Activated naive CD8-positive, alpha-beta T cell treated with anti-CD3 and anti-CD28 coated beads, Interleukin-2, amount 10 ng/mL, durations not matched to agents 7 days and 5 days (primary cell): Measurements from ENCODE around the gene MPC1. TPM values are rescaled to one million over a fixed set of nuclear protein-coding genes. Genes with fewer than 3 reads are reported as not detected.

Experiments used
- ATAC-seq: fragments of 150-1000 bp; cut with Tn5 transposase; one replicate; pipeline ENCODE4 v1.10.0; 2021; ENCODE audit warnings: low read depth, moderate library complexity
- POLR2A ChIA-PET: fragments of 350-600 bp; sonication (Branson Sonifier 250); formaldehyde crosslinking; loops from one replicate; lab custom pipeline; 2021; ENCODE audit warnings: antibody characterized with exemption; lab: Charles Lee
- DNase-seq: peaks from one replicate; pipeline ENCODE4 v3.0.0; 2021
- H3K27ac Mint-ChIP-seq: one replicate; pipeline ENCODE4 v1.8.0; 2022; ENCODE audit warnings: mild to moderate bottlenecking, mixed read lengths
- H3K27me3 Mint-ChIP-seq: one replicate; pipeline ENCODE4 v1.8.0; 2022; ENCODE audit warnings: mild to moderate bottlenecking, moderate library complexity, mixed read lengths
- H3K36me3 Mint-ChIP-seq: one replicate; pipeline ENCODE4 v1.8.0; 2021; ENCODE audit warnings: mild to moderate bottlenecking, mixed read lengths
- H3K4me1 Mint-ChIP-seq: one replicate; pipeline ENCODE4 v1.8.0; 2021; ENCODE audit warnings: mixed read lengths
- H3K4me3 Mint-ChIP-seq: one replicate; pipeline ENCODE4 v1.8.0; 2022; ENCODE audit warnings: mild to moderate bottlenecking, moderate library complexity, mixed read lengths
- H3K9me3 Mint-ChIP-seq: one replicate; pipeline ENCODE4 v1.8.0; 2021; ENCODE audit warnings: mixed read lengths
- total RNA-seq, 2 experiments: library from RNA; stranded (reverse); gene quantifications; one replicate each; pipeline ENCODE4 v1.2.3, GENCODE V29; 2021

MPC1 gene
- total RNA-seq = 10 to 100 TPM; 28.7 to 29.6 TPM

DNA sequence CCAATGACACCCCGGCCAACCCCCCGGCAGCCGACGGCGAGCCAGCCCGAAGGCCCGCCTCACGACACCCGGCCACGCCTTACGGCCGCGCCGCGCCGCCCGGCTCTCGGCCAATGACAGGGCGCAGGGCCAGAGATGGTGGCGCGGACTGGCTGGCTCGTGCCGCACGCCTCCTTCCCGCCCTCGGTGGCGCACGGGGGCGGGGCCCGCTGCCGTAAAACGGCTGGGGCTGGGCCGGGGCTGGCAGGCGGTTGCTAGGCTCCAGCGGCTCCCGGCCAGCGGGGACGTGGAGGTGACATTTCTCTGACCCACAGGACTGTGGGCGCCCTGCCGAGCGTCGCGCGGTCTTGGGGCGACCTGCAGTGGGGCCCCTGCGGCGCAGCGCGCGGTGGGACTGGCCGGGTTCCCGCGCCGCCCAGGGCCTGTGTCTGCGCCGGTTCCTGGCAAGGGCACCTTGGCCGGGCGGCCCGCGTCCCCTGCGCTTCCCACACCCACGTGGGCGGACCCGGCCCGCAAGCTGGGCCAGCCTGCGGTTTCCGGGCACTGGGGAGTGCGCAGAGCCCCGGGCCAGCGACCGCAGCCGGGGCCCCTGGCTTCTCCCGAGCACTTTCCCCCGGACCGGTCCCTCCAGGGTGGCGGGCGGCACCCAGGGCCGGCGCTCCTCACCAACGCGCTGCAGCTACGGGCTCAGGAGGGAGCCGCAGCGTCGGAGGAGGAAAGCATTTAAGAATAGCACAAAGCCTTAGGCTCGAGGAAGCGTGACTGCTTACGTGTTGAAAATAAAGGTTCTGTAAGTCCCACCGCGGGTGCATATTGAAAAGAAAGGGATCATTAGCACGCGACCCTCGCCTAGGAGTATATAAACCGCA lies at the start of gene MPC1:
Gene MPC1, minus strand, starts transcription at position 8 of the 869 bp plus-strand sequence. CDS start 64 bp downstream, outside the sequence.
- peak within 1 kb of the TSS; percentile 74 for H3K27ac Mint-ChIP-seq
- POLR2A ChIA-PET = interaction anchor here (0.7 kb wide), 1 partner anchor 49 kb away, joined by 3 read pairs; no protein-coding TSS in a partner anchor
- H3K9me3 Mint-ChIP-seq = no peaks in the 10 kb centered on the region
- H3K36me3 Mint-ChIP-seq = no peaks in the 10 kb centered on the region
- peak within 1 kb of the TSS; percentile 88 for H3K4me3 Mint-ChIP-seq
- peaks cover 8% of the 10 kb centered on the region for H3K4me1 Mint-ChIP-seq
- peaks cover 13% of the 10 kb centered on the region for H3K27me3 Mint-ChIP-seq
- ATAC-seq = peak; percentile 93
- peak; percentile 97 for DNase-seq

DNA sequence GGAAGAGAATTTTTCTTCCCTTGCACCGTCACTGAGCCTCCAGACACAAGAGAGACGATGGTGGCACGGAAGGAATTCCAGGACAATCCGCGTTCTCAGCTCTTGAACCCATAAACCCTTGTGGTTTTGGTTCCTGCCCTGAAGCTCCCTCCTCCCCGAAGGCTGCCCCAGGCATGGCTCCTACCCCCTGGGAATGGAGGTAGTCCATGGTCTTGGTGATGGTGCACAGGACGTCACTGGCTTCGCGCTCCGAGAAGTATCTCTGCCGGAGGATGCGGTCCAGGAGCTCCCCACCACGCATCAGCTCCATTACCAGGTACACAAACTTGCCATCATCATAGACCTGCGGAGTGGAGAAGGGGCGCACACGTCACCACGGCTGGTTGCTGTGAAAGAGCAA lies 47.5 kb upstream of the MPC1 start:
- H3K9me3 Mint-ChIP-seq = peaks cover 1% of the 10 kb centered on the region
- no peak overlapping the region for H3K27ac Mint-ChIP-seq
- DNase-seq (no peak), ATAC-seq (no peak)
- H3K4me1 Mint-ChIP-seq = no peaks in the 10 kb centered on the region
- H3K4me3 Mint-ChIP-seq = no peak overlapping the region
- no peaks in the 10 kb centered on the region for H3K36me3 Mint-ChIP-seq
- H3K27me3 Mint-ChIP-seq = no peaks in the 10 kb centered on the region
- POLR2A ChIA-PET = no interaction called here

DNA sequence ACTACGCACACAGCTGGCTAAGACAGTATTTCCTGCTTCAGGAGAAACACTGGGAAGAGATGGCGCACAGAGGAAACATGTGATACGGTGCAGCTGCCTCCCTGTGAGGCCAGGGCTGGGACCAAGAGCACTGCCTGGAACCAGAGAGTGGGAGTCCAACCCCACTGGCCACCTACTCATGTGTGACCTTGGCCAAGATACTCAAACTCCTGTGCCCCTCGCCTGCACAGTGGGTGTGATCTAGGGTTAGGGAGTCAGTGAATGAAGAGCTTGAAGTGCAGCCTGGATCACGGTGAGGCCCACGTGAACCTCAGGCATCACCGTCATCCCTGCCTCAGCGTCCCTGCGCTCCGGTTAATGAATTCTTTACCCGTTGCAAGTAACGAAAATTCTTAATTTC lies 41.7 kb upstream of the MPC1 start:
- Mint-ChIP-seq H3K36me3 (no peaks in the 10 kb centered on the region), H3K27me3 (peaks cover 12% of the 10 kb centered on the region), H3K4me3 (no peak overlapping the region), H3K27ac (no peak overlapping the region), H3K4me1 (peaks cover 12% of the 10 kb centered on the region), H3K9me3 (peaks cover 1% of the 10 kb centered on the region)
- no peak for ATAC-seq
- POLR2A ChIA-PET = no interaction called here
- DNase-seq = no peak

DNA sequence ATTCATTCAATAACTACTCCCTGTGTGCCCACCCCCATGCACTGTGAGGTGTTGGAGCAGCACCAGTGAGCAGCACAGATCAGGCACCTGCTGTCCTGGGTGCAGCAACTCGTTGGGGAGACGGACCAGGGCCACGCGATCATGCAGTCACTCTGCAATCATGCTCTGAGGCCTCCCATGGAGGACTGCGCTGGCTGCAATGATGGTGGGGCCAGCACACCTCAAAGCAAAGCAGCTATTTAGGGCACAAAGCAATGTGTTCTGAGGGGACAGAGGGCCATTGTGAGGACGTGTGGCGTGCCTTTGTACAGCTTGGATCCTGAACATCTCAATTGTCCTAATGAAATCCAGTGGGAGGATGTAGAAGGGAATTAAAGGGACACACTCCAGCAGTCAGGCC lies 41.0 kb upstream of the MPC1 start:
- H3K4me3 Mint-ChIP-seq = no peak overlapping the region
- H3K36me3 Mint-ChIP-seq = no peaks in the 10 kb centered on the region
- DNase-seq (no peak), ATAC-seq (no peak)
- peaks cover 19% of the 10 kb centered on the region for H3K4me1 Mint-ChIP-seq
- POLR2A ChIA-PET = no interaction called here
- H3K9me3 Mint-ChIP-seq = peaks cover 1% of the 10 kb centered on the region
- no peak overlapping the region for H3K27ac Mint-ChIP-seq
- H3K27me3 Mint-ChIP-seq = peaks cover 12% of the 10 kb centered on the region

DNA sequence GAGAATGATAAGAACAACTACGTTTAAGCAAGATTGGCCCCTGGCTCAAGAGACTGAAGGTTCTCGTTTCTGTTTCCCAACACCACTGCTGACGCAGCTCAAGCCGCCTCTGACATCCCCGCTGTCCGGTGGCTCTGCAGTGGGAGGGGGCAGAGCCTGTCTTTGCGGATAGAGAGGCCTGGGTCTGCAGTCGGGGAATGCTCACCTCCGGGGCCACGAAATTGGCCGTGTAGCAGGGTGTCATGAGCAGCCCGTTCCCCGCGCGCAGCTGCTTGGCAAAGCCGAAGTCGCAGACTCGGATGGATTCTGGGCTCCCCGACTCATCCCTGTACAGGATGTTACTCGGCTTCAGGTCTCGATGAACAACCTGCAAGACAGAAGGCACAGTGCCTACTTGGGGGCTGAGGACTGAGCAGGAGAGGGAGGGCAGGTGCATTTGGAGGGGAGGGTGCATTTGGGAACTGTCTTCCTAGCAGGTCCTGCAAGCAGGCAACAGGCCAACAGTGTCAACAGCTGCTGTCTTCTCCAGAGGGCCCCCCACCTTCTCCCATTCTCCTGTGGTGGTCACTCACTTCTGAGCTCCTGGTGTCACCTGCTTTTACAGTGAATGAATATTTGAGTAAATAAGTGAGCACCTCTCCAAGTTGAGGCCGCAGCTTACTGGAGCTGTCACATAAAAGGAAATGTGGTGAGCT lies 40.5 kb upstream of the MPC1 start:
- POLR2A ChIA-PET = no interaction called here
- Mint-ChIP-seq H3K27me3 (peaks cover 12% of the 10 kb centered on the region), H3K4me1 (peaks cover 23% of the 10 kb centered on the region), H3K27ac (no peak overlapping the region), H3K36me3 (no peaks in the 10 kb centered on the region), H3K9me3 (no peaks in the 10 kb centered on the region), H3K4me3 (no peak overlapping the region)
- no peak for DNase-seq
- no peak for ATAC-seq

DNA sequence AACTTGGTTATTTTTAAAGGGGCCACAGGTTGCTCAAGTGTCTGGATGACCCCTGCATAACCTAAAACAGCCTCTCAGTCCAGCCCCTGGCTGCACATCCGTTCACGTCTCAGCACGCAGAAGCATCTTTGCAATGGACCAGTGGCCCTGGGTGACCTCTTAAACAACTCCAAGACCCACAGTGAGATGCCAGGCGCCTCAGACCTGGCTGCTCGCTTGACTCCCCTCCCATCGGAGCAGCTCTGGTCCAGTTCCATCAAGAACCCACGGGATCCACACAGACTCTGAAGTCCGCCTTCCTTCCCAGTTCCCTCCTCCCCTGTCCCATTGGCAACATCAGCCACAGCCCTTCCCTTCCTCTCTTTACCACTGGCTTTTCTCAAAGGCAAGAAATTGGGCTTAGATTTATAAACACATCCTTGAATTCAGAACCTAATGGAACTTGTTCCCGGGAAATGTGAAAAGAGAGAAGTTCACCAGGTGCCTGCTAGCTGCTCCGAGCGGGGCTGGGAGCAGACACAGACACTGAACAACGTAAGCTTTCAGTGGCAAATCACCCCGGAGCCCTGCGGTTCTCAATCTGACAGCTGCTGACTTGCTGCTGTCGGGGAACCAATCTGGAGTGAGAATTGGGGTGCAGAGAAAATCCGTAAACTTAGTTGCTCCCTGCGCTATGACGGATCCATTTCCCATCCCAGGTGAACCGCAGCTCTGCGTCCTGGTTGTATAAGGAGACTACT lies 39.6 kb upstream of the MPC1 start:
- no peak overlapping the region for H3K4me3 Mint-ChIP-seq
- H3K27me3 Mint-ChIP-seq = peaks cover 12% of the 10 kb centered on the region
- peaks cover 30% of the 10 kb centered on the region for H3K4me1 Mint-ChIP-seq
- H3K36me3 Mint-ChIP-seq = no peaks in the 10 kb centered on the region
- POLR2A ChIA-PET = no interaction called here
- H3K27ac Mint-ChIP-seq = no peak overlapping the region
- no peaks in the 10 kb centered on the region for H3K9me3 Mint-ChIP-seq
- DNase-seq = no peak
- ATAC-seq = no peak

DNA sequence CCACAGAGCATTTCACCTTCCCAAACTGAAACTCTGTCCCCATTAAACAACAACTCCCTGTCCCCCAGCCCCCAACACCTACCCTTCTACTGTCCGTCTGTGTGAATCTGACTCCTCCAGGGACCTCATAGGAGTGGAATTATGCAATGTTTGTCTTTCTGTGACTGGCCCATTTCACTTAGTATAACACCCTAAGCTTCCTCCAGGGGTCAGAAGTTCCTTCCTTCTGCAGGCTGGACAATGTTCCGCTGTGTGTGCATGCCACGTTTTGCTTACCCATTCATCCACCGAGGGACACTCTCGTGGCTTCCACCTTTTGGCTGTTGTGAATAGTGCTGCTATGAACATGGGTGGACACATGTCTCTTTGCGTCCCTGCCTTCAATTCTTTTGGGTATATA lies 37.6 kb upstream of the MPC1 start:
- H3K27ac Mint-ChIP-seq = peak overlapping the region; percentile 4
- DNase-seq = no peak
- no peak overlapping the region for H3K4me3 Mint-ChIP-seq
- peaks cover 14% of the 10 kb centered on the region for H3K36me3 Mint-ChIP-seq
- ATAC-seq = no peak
- H3K4me1 Mint-ChIP-seq = peaks cover 50% of the 10 kb centered on the region
- POLR2A ChIA-PET = no interaction called here
- H3K27me3 Mint-ChIP-seq = peaks cover 12% of the 10 kb centered on the region
- peaks cover 8% of the 10 kb centered on the region for H3K9me3 Mint-ChIP-seq

DNA sequence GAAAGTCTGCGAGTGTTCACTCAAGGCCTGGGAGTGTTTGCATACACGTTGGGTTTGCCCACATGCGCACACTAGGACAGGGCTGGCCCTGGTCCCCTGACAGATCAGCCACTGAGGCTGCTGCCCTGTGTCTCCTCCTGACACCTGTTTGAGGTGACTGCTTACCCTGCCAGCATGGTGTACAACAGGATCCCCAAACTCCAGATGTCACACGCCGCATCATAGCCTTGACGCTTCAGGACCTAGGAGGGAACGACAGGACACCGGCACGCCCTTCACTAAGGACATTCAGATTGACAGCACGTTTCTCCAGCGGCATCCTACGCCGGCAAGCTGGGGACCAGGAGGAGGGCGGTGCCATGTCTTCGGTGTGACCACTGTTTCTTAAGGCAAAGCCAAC lies 37.0 kb upstream of the MPC1 start:
- peaks cover 12% of the 10 kb centered on the region for H3K27me3 Mint-ChIP-seq
- ATAC-seq = no peak
- H3K4me3 Mint-ChIP-seq = peak overlapping the region; percentile 45
- H3K36me3 Mint-ChIP-seq = peaks cover 15% of the 10 kb centered on the region
- POLR2A ChIA-PET = interaction anchor here (1.5 kb wide), 1 partner anchor 15 kb away, joined by 5 read pairs; no protein-coding TSS in a partner anchor
- H3K9me3 Mint-ChIP-seq = peaks cover 8% of the 10 kb centered on the region
- no peak for DNase-seq
- H3K4me1 Mint-ChIP-seq = peaks cover 54% of the 10 kb centered on the region
- H3K27ac Mint-ChIP-seq = no peak overlapping the region

DNA sequence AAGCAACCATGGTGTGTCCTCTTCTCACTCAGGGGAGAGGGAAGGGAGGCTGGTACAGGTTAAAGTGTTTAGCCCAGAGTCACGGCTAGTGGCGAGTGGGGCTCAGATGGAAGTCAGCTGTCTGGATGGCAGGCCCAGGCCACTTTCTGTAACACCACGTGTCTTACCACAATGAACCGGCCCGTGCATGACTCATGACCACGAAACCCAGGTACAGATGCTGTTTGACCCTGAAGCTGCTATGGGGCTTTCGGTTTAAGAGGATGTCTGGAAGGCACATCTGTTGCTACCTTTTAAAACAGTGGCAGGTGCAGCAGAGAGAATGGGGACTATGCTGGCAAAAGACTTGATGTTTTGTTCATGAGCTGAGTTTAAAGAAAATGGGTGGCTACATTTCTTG lies 36.5 kb upstream of the MPC1 start:
- Mint-ChIP-seq H3K27ac (peak overlapping the region; percentile 75), H3K9me3 (peaks cover 8% of the 10 kb centered on the region), H3K27me3 (peaks cover 11% of the 10 kb centered on the region), H3K36me3 (peaks cover 15% of the 10 kb centered on the region), H3K4me1 (peaks cover 57% of the 10 kb centered on the region), H3K4me3 (peak overlapping the region; percentile 45)
- POLR2A ChIA-PET = interaction anchor here (1.5 kb wide), 1 partner anchor 16 kb away, joined by 5 read pairs; no protein-coding TSS in a partner anchor
- peak; percentile 65 for DNase-seq
- peak; percentile 48 for ATAC-seq

DNA sequence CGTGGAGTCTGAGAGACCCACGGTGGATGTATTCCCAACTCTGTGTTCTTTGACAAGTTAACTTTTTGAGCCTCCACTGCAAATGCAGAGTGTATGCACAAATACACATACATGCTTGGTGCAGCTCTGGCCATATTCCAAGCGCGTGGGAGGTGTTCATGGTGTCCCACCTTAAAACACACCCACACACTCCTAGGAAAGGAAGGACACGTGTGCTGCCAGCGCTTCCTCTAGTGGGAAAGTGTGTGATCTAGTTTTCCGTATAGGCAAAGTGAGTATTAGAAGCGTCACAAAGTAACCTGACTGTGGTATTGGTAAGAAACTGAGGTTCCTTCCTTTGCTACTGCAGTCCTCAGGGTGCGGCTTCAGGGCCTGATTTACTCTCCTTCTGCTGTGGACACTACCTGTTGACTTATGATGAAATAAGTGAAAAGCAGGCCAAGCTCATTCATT lies 36.0 kb upstream of the MPC1 start:
- H3K27me3 Mint-ChIP-seq = peaks cover 8% of the 10 kb centered on the region
- POLR2A ChIA-PET = interaction anchor here (1.5 kb wide), 1 partner anchor 16 kb away, joined by 5 read pairs; no protein-coding TSS in a partner anchor
- H3K36me3 Mint-ChIP-seq = peaks cover 15% of the 10 kb centered on the region
- ATAC-seq (peak; percentile 9), DNase-seq (no peak)
- H3K4me1 Mint-ChIP-seq = peaks cover 58% of the 10 kb centered on the region
- H3K27ac Mint-ChIP-seq = peak overlapping the region; percentile 75
- peak overlapping the region; percentile 45 for H3K4me3 Mint-ChIP-seq
- peaks cover 8% of the 10 kb centered on the region for H3K9me3 Mint-ChIP-seq

DNA sequence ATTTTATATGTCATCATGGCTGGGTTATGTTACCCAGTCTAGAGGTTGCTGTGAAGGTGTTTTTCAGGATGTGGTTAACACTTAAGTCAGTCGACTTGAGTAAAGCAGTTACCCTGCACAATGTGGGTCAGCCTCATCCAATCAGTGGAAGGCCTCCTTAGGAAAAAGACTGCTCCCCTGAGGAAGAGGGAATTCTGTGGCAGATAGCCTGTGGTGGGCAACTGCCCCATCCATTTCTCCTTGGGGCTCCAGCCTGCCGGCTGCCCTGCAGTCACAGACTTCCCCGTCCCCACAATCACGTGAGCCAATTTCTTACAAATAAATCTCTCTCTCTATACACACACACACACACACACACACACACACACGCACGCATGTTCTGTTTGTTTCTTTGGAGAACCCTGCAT lies 34.5 kb upstream of the MPC1 start:
- H3K9me3 Mint-ChIP-seq = peaks cover 8% of the 10 kb centered on the region
- ATAC-seq (peak; percentile 72), DNase-seq (peak; percentile 63)
- H3K36me3 Mint-ChIP-seq = peaks cover 15% of the 10 kb centered on the region
- peak overlapping the region; percentile 67 for H3K4me3 Mint-ChIP-seq
- peaks cover 7% of the 10 kb centered on the region for H3K27me3 Mint-ChIP-seq
- H3K27ac Mint-ChIP-seq = peak overlapping the region; percentile 75
- peaks cover 63% of the 10 kb centered on the region for H3K4me1 Mint-ChIP-seq
- POLR2A ChIA-PET = interaction anchor here (0.8 kb wide), 1 partner anchor 21 kb away, joined by 3 read pairs; no protein-coding TSS in a partner anchor

DNA sequence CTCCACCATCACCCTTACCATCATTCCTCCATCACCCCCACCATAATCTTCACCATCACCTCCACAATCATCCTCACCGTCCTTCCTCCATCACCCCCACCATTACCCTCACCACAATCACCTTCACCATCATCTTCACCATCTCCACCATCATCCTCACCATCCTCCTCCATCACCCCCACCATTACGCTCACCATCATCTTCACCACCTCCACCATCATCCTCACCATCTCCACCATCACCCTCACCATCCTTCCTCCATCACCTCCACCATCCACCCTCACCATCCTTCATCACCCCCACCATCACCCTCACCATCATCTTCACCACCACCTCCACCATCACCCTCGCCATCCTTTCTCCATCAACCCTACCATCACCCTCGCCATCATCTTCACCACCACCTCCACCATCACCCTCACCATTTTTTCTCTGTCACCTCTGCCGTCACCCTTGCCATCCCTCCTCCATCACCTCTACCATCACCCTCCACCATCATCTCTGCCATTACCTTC lies 33.1 kb upstream of the MPC1 start:
- ATAC-seq (no peak), DNase-seq (no peak)
- POLR2A ChIA-PET = interaction anchor here (1.0 kb wide), 1 partner anchor 10 kb away, joined by 5 read pairs; no protein-coding TSS in a partner anchor

More for the DNA sequence above, 33.1 kb upstream of the MPC1 start:
- H3K4me3 Mint-ChIP-seq = peak overlapping the region; percentile 67
- H3K36me3 Mint-ChIP-seq = peaks cover 15% of the 10 kb centered on the region
- peak overlapping the region; percentile 85 for H3K27ac Mint-ChIP-seq
- H3K4me1 Mint-ChIP-seq = peaks cover 73% of the 10 kb centered on the region
- peaks cover 6% of the 10 kb centered on the region for H3K27me3 Mint-ChIP-seq
- H3K9me3 Mint-ChIP-seq = peaks cover 8% of the 10 kb centered on the region
